ENCODE results near the gene VAMP5.
"Not testable (repeated sequence)": the region's sequence is repeated elsewhere in the genome, so short reads cannot be mapped to it uniquely, and the experiment has no call there.

The VAMP5 gene, protein sequence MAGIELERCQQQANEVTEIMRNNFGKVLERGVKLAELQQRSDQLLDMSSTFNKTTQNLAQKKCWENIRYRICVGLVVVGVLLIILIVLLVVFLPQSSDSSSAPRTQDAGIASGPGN

DNA sequence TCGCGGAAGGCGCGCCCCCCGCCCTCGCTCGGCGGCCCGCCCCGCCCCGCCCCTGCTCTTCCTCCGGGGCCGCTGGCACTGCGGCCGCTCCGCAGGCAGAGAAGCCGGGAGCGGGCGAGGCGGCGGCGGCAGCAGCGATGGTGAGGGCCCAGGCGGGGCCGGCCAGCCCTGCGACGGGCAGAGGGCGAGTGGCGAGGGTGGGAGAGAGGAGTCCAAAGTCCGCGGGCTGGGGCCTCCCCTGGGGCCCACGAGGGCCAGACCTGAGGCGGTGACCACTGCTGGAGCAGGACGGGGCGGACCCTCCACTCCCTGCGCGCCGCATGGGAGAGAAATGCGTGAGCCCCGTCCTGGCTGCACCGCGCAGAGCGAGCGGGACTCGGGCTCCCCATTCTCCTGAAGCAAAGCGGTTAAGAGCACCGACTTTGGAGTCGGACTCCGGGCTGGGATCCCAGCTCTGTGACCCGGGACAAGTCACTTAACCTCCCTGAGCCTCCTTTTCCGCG lies at the start of gene VAMP5:
TSS of gene VAMP5 (plus strand) at position 78 of the 503 bp plus-strand sequence. CDS start at position 138, 60 bp downstream.
- DNase-seq, result peak in 1 of 4 experiments; percentile 37

DNA sequence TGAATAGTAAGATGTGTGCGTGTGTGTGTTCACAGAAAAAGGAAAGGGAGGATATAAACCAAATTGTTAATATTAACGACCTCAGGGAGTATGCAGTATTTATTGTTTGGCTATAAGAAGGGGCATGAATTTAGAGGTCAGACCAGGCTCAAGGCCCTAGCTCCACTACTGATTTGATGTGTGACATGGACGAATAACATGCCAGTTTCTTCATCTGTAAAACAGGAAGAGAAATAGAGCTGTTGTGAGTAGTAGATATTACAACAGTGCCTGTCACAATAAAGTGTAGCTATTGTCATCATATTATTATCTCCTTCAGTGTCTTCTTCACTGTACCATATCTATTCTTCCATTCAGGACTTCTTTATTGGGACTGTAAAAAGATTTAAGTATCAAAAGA lies 49.4 kb upstream of the VAMP5 start:
- no peak for DNase-seq

DNA sequence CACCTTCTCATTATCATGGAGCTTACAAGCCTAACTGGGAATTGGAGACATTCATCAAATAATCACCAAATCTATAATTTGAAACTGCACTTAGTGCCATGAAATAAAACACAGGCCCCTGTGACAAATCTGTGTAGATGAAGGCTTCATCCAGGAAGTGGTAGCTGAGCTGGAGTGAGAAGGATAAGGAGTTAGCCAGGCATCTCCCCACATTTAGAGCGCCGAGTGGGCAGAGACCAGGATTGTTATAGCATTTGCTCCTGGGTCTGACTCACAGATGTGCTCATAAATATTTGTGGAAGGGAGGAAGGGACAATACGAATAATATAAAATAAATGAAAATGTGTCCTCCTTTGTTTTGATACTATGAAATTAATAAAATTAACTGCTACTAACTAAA lies 47.8 kb upstream of the VAMP5 start:
- no peak for DNase-seq

DNA sequence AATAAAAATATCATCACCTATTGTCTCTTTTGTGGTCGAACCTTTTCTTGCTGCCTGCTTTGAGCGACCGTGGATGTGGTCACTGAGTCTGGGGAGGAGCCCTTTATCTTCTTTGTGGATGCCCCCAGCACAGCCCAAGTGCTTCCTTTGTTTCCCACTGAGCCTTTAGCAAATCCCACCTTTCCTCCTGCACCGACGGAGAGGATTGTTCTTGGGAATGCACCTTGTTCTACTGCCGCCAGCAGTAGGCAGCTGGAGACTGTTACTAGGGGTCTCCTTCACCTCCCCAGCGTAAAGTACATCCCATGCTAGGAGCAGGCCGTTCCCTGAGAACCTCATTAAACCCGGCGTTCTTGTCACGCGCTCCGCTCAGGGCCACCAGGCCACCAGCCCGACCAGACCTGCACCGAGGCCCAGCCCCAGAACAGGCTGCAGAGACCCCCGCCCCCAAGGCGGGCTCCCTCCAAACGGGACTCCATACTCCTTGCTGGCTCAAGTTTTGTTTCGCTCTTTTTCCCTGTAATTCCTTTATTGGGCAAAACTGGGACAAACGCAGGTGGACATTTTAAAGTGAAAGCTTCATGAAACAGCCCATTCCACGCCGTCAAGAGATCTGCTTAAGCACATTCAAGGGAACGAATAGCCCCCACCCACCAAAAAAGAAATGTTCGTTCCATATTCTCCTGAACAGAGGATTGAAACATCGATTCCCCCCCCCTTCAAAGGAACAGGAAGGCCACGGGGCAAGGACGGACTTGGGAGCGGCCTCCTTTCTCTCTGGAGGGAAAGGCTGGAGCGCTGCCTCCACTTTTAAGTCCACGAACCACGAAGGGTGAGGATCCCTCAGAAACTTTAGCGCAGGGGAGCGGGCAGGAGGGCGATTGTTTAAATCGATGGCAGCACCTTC lies 46.4 kb upstream of the VAMP5 start:
- no peak for DNase-seq

DNA sequence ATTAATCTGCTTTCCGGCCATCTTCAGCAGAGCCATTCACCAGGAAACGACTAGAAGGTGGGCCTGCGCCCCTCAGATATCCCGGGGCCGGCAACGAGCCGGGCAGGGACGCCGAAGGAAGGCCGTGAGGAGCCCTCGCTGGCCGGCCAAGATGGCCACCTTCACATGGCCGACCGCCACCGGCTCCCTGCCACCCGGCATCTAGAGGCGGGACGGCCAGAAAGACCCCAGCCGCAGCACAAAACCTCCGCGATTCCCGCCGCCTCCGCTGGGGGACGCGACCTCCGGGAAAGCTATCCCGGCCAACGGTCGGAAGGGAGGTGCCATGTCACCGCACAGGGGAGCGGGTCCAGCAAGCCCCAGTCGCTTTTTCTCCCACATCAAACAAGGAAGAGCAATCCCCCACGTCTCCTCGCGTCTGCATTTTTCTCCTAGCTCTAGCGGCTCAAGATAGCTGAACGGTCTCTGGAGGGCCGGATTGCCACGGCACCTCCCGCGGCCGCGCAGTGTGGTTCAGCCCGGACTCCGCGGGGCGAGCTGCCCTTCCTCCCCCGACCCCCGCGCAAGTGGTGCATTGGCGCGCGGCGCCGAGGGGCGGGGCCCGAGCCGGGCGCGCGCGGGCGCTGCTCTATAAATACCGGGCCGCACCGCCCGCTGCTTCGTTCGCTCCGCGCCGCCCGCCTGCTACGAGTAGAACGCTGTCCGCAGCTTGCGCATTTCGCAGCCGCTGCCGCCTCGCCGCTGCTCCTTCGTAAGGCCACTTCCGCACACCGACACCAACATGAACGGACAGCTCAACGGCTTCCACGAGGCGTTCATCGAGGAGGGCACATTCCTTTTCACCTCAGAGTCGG lies 45.5 kb upstream of the VAMP5 start, which contains the start of gene MAT2A:
TSS of gene MAT2A (plus strand) at position 662 of the 854 bp plus-strand sequence. CDS start at position 782, 120 bp downstream.
- peak; percentile 84 to 93 (median 86) for DNase-seq

DNA sequence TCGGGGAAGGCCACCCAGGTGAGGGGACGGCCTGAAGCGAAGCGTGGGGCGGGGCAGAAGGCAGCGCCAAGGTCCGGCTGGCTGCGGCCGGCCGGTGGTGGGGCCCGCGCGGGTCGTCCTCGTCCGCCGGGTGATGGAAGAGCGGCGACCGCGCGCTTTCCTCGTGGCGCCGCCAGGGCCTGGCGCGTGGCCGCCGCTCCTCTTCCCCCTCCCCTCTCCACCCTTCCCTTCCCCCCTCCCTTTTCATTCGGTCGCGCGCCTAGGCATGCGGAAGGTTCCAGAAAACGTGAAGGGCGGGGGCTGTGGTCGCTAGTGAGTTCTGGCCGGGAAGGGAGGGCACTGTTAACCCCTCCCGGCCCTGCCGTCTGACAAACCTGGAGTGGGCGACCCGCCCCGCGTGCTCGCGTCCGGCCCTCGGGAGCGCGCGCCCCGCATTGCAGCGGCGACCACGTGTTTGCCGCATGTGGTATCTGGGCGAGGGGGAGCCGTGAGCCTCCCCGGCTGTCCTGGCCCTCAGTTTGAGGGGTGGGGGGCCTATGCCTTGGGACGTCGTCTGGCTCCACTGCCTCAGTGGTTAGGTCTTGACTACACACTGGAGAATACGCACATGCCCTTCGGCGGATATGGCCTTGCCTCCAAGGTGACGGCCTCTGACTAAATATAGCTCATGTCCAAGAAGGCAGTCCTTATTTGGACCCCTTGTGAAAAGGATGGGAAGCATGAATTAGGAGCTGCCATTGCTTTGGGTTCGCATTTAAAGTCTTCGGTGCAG lies 44.7 kb upstream of the VAMP5 start:
- peak; percentile 55 to 67 (median 58) for DNase-seq

DNA sequence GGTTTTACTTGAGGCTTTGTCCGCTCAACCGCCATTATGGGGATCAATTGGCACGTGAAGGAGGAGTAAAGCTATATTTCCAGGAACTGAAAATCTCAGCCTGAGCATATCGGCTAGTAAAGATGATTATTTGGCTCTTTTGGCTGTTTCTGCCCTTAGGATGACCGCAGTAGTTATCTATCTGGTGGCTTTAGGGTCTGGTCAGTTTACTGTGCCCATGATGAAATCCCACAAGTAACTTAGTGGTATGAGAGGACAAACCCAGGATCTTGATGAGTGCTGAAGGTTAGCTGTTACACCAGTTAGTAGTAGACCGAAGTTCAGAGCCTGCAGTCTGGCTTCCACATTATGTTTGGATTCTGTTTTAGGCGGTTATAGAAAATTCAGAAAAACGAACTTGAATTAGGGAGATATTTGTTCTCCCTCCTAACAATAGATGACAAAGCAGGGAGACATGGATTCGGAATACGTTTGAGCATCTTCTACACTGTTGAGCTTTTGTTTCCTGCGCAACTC lies 44.0 kb upstream of the VAMP5 start:
- no peak for DNase-seq

DNA sequence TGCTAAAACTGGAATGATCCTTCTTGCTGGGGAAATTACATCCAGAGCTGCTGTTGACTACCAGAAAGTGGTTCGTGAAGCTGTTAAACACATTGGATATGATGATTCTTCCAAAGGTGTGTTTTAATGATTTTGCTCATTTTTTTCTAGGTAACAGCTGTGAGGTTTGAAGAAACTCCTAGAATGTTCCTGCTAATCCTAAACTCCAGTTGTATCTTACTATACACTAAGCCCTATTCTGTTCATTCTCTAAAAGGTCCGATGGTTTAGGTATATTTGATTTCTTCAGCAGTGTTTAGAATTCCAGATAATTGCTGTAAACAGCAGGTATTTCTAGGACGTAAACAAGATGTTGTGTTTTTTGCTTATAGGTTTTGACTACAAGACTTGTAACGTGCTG lies 43.0 kb upstream of the VAMP5 start:
- DNase-seq, result no peak

DNA sequence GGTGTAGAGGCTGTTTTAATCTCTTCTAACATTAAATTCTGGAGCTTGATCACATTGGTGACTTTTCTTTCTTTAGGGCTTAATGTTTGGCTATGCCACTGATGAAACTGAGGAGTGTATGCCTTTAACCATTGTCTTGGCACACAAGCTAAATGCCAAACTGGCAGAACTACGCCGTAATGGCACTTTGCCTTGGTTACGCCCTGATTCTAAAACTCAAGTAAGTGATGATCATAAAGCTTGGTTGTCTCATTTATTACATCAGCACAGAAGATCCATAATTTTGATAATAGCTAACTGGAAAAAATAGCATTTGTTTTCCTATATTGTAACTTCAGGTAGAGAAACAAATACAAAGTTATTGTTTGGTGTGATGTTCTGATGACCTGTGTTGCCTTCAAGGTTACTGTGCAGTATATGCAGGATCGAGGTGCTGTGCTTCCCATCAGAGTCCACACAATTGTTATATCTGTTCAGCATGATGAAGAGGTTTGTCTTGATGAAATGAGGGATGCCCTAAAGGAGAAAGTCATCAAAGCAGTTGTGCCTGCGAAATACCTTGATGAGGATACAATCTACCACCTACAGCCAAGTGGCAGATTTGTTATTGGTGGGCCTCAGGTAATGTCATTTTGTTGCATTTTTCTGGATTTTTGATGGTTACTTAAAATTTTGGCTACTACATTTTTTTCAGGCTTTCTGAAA lies 42.3 kb upstream of the VAMP5 start:
- no peak for DNase-seq

DNA sequence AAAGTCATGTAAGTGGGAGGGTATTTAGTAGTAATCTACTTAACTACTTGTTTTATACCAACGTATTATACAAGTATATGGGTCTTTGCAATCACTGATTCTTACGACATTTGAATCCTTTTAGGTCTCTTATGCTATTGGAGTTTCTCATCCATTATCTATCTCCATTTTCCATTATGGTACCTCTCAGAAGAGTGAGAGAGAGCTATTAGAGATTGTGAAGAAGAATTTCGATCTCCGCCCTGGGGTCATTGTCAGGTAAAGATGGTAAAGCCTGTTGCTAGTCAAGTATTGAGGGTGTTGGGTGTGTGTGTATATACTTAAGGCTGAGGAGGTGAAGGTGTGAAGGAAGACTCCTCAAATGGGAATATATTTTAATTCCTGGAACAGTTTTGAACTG lies 41.5 kb upstream of the VAMP5 start:
- DNase-seq, result no peak

DNA sequence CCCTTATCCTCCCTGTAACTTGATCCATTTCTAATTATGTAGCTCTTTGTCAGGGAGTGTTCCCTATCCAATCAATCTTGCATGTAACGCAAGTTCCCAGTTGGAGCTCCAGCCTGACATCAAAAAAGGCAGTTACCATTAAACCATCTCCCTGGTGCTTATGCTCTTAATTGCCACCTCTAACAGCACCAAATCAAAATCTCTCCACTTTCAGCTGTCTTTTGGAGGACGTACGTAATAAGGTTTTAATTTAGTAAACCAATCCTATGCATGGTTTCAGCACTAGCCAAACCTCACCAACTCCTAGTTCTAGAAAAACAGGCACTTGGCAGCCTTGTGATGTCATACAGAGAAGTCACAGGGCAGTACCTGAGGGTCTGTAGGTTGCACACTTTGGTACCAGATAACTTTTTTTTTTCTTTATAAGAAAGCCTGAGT lies 40.0 kb upstream of the VAMP5 start:
- not testable (repeated sequence) for DNase-seq

DNA sequence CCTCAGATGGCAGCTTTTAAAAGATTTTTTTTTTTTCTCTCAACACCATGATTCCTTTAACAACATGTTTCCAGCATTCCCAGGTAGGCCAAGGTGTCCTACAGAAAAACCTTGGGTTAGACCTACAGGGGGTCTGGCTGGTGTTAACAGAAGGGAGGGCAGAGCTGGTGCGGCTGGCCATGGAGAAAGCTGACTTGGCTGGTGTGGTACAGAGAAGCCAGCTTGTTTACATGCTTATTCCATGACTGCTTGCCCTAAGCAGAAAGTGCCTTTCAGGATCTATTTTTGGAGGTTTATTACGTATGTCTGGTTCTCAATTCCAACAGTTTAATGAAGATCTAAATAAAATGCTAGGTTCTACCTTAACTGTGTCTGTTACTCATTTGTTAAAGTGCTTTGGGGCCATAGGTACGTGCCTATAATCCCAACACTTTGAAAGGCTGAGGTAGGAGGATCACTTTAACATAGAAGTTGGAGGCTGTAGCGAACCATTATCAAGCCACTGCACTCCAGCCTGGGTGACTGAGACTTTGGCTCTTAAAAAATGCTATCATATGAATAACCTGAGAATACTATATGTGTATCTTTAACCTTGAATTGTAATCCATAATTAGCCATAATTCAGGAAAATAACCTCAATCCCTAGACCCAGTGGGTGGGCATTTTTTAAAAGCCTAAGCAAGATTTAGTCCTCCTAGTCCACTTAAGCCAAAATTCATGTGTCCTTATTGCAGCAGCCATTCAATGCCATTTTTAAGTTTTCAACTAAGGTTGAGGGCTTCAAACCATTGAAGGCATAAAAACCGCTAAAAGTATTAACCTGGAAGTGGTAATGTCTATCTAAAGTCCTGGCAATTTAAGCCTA lies 39.1 kb upstream of the VAMP5 start:
- DNase-seq, result not testable (repeated sequence)

DNA sequence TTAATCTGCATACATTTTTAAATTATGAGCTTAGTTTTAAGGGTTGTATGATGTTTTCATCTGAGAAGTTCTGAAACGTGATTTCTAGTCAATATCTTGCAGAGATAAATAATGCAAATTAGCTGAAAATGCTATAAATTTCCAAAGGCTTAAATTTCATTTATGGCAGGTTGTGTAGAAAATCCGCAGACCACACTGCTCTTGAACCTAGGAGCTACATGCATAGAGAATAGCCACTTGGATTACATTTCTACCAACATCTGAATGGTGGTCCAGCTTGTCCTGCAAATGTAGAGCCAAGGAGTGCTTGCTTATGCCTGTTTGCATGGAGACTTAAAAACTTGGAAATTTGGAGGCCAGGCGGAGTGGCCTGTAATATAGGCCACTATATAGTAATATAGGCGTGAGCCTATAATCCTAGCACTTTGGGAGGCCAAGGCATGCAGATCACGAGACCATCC lies 38.4 kb upstream of the VAMP5 start:
- no peak for DNase-seq

DNA sequence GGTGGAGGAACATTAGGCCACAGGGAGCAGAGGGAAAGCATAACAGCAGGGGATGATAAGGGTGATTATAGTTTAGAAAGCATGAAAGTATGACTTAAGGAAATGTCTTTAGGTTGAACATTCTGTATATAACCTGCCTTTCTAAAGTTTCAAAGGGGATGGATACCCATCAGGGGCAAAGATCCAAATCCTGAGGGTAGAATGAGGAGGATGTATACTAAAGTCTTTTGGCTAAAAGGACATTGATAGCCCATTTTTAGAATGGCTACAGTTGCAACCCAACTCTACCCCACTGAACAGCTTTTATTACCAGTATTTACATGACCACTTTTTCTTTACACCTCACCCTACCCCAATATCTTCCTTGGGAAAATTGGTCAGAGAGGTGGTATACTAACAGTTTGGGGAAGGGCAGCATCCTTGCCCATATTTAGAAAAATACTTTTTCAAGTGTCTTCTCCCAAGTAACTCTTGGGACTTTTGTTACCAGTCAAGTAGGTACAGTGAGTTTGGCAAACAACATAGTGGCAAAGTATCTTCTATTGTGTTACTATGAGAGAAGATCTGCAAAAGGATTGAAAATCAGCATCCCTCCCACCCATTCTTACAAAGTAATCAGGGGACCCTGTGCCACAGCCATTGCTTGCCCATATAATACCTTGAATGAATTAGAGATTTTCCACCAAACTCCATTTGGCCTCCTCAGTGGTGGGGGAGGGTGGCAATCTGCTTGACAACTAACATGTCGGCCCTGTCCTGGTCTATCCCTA lies 37.0 kb upstream of the VAMP5 start:
- DNase-seq, result no peak

DNA sequence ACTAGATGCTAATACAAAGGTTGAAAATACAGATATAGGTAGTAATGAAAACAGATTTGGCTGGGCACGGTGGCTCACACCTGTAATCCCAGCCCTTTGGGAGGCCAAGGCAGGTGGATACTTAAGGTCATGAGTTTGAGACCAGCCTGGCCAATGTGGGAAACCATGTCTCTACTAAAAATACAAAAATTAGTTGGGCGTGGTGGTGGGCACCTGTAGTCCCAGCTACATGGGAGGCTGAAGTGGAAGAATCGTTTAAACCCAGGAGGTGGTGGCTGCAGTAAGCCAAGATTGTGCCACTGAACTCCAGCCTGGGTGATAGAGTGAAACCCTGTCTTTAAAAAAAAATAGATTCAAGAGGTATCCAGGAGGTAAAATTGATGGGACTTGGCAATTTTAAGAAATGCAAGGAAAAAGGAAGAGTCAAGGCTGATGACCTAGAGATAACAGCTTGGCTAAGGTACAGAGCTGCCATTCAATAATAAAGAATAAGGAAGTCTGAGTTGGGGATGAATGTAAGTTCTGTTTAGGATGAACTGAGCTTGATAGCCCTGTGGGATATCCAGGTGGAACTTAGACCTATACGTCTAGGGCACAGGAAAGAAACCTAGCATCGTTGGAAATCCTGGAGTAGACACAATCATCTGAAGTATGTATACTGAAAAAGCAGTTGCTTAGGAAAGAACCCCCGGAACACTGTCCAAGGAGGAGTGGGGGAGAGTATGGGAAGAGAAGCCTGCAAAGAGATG lies 36.2 kb upstream of the VAMP5 start:
- no peak for DNase-seq

DNA sequence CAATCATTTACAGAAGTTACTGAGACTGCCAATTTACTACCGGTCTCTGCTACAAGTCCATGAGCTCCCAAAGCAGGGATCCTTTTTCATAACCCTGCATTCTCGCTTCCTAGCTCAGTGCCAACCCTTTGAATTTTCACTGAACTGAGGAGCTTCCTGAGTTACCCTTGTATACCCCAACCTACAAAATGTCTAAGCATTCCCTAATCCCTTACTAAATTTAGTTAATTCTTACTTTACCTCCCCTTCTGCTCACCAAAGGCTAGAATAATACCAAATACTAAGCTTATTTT lies 35.7 kb upstream of the VAMP5 start:
- no peak for DNase-seq

DNA sequence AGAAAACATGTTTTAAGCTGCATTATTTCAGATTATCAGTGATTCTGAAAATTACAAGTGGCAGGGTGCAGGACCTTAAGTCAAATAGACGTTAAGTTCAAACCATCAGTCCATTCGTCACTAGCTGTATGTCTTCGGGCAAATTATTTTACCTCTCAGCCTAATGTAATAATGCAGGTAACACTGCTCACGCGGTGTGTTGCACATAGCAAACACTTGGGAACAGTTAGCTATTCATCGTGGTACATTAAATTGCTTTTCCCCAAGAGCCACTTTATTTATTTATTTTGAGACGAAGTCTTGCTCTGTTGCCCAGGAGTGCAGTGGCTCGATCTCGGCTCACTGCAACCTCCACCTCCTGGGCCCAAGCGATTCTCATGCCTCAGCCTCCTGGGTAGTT lies 35.1 kb upstream of the VAMP5 start:
- DNase-seq, result no peak

DNA sequence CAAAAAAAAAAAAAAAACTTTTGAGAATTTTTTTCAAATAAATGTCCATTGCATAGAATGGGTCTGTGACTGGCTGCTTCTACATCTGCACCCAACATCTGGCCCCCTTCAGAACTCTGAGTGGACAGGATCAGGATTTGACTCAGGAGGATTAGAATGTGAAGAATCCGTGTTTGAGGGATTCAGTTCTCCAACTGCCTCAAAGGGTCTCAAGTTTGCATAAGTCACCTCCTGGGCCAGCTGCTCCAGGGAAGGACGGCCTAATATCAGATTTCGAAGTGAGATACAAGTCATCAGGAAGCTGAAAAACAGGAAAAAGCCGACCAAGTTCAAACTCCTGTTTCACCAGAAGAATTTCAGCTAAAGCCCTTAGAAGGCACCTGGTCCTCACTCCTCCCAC lies 34.4 kb upstream of the VAMP5 start:
- no peak for DNase-seq

DNA sequence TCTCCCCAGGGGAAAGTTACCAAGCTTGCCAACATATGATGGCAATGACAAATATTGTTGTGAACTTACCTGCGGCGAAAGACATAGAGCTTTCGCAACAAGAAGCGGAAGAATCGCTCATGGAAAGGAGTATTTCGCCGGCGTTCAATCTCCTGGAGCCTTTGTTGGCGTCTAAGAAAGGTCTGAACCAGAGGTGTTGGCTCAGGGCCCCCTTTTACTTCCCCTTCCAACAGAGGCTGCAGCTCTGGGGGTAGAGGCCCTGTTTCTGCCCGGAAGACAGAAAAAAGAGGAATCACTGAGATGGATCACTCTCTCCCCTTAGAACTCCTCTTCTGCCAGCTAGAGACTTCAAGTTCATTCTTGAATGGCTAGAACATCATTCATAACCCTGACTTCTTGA lies 33.7 kb upstream of the VAMP5 start:
- no peak for DNase-seq
